GM18505 (cell line): ENCODE results near the gene MACC1.
"Not testable (repeated sequence)": the region's sequence is repeated elsewhere in the genome, so short reads cannot be mapped to it uniquely, and the experiment has no call there.

Source experiments
- ATAC-seq: cut with Tn5 transposase; IDR thresholded peaks from one replicate; pipeline ENCODE4 v1.9.1; 2021; ENCODE audit not compliant: unreplicated experiment
- POLR2A ChIP-seq: IDR thresholded peaks from 4 replicates; pipeline ENCODE4 v1.6.1; 2011; ENCODE audit warnings: borderline replicate concordance; ENCODE audit not compliant: insufficient read depth, insufficient read length; ENCODE audit errors: extremely low read depth

The MACC1 gene

DNA sequence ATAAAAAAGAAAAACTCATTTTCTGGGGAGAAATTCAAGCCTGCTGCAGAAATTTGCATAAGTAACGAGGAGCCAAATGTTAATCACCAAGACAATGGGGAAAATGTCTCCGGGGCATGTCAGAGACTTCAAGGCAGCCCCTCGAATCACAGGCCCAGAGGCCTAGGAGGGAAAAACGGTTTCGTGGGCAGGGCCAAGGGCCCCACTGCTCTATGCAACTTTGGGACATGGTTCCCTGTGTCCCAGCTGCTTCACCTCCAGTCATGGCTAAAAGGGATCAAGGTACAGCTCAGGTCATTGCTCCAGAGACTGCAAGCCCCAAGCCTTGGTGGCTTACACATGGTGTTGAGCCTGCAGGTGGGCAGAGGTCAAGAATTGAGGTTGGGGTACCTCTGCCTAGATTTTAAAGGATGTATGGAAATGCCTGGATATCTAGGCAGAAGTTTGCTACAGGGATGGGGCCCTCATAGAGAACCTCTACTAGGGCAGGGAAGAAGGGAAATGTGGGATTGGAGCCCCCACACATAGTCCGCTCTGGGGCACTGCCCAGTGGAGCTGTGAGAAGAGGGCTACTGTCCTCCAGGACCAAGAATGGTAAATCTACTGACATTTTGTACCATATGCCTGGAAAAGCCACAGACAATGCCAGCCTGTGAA is 8.4 kb downstream of the MACC1 start:
- ATAC-seq = no peak
- TF ChIP-seq POLR2A = no peak

GRCh38 chr7:20207811-20208210 is 9.4 kb downstream of the MACC1 start:
- ATAC-seq = not testable (repeated sequence)

GRCh38 chr7:20206104-20206896 is 10.9 kb downstream of the MACC1 start:
- no peak for TF ChIP-seq POLR2A
- no peak for ATAC-seq

DNA sequence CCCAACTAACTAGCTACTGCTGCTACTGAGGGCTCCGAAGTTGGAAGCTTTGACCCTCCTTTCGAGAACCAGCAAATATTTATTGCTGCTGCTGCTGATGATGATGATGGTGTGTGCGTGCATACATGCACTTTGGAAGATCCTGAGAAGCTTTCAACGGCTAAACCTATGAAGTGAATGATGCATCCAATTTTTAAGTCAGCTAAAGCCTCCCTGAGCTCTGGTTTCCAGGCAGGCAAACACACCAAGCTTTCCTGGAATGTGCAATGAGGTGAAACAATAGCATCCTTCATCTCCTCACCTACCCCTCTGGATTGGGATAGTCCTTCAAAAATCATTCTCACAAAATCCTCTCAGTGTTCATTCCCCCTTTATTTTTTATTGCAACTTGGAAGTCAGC is 13.9 kb downstream of the MACC1 start:
- ATAC-seq = no peak
- TF ChIP-seq POLR2A = no peak

- ATAC-seq = peak; percentile 30
- TF ChIP-seq POLR2A = no peak
Observed at GRCh38 chr7:20201380-20201779, 15.8 kb downstream of the MACC1 start.

DNA sequence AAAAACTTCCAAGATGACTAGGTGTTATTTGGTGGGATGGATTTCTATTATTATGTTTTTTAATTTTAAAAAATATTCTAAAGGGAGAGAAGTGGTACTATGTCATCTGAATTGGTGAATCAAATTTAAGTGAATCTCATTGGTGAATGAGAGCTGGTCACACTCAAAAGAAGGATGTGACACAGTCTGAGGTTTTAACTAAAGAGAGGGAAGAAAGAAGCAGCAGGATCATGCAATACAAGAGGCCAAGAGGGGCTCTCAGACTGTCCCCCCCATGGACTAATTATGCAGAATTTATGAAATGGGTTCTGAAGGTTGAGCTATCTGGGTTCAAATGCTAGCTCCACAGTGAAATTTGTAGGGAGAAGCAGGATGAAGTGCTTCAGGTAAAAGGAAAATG is 16.2 kb downstream of the MACC1 start:
- no peak for ATAC-seq
- no peak for TF ChIP-seq POLR2A

GRCh38 chr7:20200361-20200760 is 16.8 kb downstream of the MACC1 start:
- TF ChIP-seq POLR2A = no peak

GRCh38 chr7:20199015-20199737 is 18.0 kb downstream of the MACC1 start:
- no peak for TF ChIP-seq POLR2A
- ATAC-seq = peak; percentile 87

More at GRCh38 chr7:20200361-20200760, 16.8 kb downstream of the MACC1 start:
- ATAC-seq = peak; percentile 32

GRCh38 chr7:20198260-20198659 is 18.9 kb downstream of the MACC1 start:
- ATAC-seq = no peak
- TF ChIP-seq POLR2A = no peak

- no peak for TF ChIP-seq POLR2A
- no peak for ATAC-seq
Observed at GRCh38 chr7:20197837-20198236, 19.3 kb downstream of the MACC1 start.

DNA sequence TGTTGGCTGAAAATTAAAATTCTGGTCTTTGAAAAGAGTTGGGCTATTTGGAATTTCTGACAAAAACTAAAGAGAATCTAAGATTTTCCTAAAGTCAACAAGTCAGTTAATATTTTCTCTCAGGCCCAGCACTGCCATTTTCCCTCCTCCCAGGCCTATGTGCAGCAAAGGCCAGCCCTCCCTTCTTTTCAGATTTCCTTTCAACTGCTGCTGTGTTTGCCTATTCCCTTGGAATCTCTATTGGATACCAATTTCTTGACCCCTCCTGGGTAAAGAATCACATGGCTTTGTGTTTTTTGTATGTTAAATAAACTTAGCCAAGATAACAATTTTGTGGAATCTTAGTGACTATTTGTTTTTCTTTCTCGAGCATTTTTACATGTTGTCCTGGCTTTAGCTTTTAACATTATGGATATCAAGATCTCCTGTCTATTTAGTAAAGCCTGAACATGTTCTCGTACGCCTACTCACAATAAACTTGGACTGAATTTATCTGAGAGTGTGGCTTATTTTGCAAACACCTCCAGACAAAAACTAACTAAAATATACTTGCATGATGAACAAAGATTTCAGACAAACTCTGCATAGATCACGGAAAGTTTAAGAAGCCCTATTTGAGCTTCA is 19.9 kb downstream of the MACC1 start:
- no peak for TF ChIP-seq POLR2A
- ATAC-seq = no peak

GRCh38 chr7:20194343-20194995 is 22.7 kb downstream of the MACC1 start:
- no peak for ATAC-seq
- no peak for TF ChIP-seq POLR2A

DNA sequence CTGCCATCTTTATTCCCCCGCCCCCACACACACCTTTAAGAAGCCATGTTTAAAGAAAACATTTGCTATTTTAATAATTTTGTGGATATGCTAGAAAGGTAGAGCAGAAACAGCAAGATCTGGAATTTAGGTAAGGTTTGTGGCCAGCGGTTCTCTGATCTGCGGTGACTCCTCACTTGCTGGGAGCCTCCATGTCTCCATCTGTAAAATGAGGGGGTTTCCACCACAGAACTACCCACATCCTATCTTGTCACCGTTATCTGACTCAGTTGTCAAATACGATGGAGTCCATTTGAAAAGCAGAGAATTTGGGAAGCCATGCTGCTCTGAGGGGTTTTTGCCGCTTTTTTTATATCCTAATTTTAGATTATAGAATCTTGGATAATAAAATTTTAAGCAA is 23.3 kb downstream of the MACC1 start:
- TF ChIP-seq POLR2A = no peak

More for the DNA sequence above, 23.3 kb downstream of the MACC1 start:
- no peak for ATAC-seq
